Activated CD8-positive, alpha-beta memory T cell treated with anti-CD3 and anti-CD28 coated beads, Interleukin-2, amount 50 U/mL, for 4 hours (primary cell): ENCODE data around the gene NDRG4.
A peak's percentile ranks its signal among the peaks of the same experiment; 100 is the strongest.

Experiments
- DNase-seq: peaks from one replicate; pipeline ENCODE4 v3.0.0-alpha.2; 2020

Gene NDRG4

GRCh38 chr16:58499615-58500351 is at the start of gene NDRG4:
Gene NDRG4 (plus strand): TSS chr16:58500143. CDS start chr16:58500249, 106 bp downstream.
- DNase-seq: no peak

- no peak for DNase-seq
These were observed 49.4 kb upstream of the NDRG4 start for GRCh38 chr16:58450590-58450989.

GRCh38 chr16:58451265-58451689 is 48.7 kb upstream of the NDRG4 start:
- DNase-seq: no peak

GRCh38 chr16:58451945-58452401 is 48.0 kb upstream of the NDRG4 start:
- no peak for DNase-seq

- DNase-seq: no peak
These were observed 47.3 kb upstream of the NDRG4 start for GRCh38 chr16:58452640-58453039.

GRCh38 chr16:58454178-58454577 is 45.8 kb upstream of the NDRG4 start:
- no peak for DNase-seq

- no peak for DNase-seq
These were observed 45.1 kb upstream of the NDRG4 start for GRCh38 chr16:58454856-58455255.

GRCh38 chr16:58455750-58456149 is 44.2 kb upstream of the NDRG4 start:
- DNase-seq: no peak

GRCh38 chr16:58456193-58456592 is 43.8 kb upstream of the NDRG4 start:
- DNase-seq: no peak

- no peak for DNase-seq
These were observed 41.2 kb upstream of the NDRG4 start for GRCh38 chr16:58458606-58459343.

- DNase-seq: peak; percentile 36
These were observed 40.4 kb upstream of the NDRG4 start for GRCh38 chr16:58459344-58460218.

- no peak for DNase-seq
These were observed 39.7 kb upstream of the NDRG4 start for GRCh38 chr16:58460219-58460610.

GRCh38 chr16:58461056-58461455 is 38.9 kb upstream of the NDRG4 start:
- DNase-seq: no peak

- no peak for DNase-seq
These were observed 38.3 kb upstream of the NDRG4 start for GRCh38 chr16:58461640-58462039.

GRCh38 chr16:58462089-58462488 is 37.9 kb upstream of the NDRG4 start:
- no peak for DNase-seq

- DNase-seq: no peak
These were observed 37.4 kb upstream of the NDRG4 start for GRCh38 chr16:58462499-58462996.

- DNase-seq: peak; percentile 18
These were observed 36.7 kb upstream of the NDRG4 start for GRCh38 chr16:58462997-58463941.

- no peak for DNase-seq
These were observed 35.7 kb upstream of the NDRG4 start for GRCh38 chr16:58464047-58464915.

- no peak for DNase-seq
These were observed 34.8 kb upstream of the NDRG4 start for GRCh38 chr16:58464916-58465731.

- DNase-seq: no peak
These were observed 34.1 kb upstream of the NDRG4 start for GRCh38 chr16:58465817-58466216.
